HG02973 (cell line): ENCODE results near the gene TSKS.

Source experiments
- ATAC-seq: cut with Tn5 transposase; IDR thresholded peaks from one replicate; pipeline ENCODE4 v1.9.1; 2021; ENCODE audit warnings: moderate library complexity; ENCODE audit not compliant: unreplicated experiment

TSKS gene

DNA sequence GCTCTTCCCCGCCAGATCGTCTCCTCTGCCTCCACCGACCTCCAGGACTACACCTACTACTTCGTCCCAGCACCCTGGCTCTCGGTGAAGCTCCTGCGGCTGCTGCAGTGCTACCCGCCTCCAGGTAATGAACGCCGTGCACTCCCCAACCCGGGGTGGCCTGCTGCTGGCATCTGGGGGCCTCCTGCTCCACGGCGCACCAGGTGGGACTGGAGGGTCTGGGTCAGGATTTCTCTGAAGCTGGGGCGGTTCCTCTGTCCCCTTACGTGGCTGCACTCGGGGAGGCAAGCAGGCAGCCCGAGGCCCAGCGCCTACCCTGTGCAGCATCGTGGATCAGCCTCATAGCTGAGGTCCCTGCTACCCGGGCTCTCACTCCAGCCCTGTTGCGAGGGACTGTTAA is 32.5 kb upstream of the TSKS start:
- no peak for ATAC-seq

DNA sequence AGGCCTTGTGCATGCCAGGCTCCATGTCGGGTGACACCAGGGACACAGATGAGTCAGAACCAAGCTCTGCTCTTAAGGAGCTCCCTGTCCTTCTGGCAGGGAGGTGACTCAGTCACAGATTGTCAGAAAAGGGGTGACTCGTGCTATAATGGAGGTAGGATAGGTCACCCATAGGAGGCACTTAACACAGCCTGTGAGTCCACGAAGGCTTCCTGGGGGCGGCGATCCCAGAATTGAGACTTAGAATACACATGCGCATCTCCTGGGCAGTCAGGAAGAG is 30.4 kb upstream of the TSKS start:
- ATAC-seq = no peak

DNA sequence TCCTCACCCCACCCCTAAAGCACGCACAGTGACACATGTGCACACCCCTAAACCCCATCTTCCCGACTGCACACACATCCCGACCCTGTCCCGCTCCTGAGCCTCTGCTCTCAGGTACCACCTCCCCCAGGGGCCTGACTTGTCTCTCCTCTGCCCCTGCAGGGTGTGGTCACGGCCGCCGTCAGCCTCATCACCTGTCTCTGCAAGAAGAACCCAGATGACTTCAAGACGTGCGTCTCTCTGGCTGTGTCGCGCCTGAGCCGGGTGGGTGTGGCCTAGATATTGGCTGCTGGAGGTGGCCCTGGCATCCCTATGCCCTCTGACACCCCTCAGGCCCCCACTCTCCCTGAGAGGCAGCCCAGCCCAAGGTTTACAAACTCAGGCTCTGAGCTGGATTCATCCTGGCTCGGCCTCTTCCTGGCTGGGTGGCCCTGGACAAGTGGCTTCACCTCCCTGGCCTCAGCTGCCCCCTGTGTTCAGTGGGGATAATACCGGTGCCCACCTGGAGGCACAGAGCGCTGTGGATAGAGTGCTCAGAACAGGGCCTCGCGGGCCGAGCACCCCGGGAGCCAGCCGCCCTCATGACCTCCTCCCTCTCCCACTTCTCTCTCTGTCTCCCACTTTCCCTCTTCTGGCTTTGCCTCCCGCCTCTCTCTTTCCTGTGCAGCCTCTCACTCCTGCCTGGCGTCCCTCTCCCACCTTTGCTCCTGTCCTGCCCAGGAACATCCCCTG is 29.9 kb upstream of the TSKS start:
- ATAC-seq = no peak

DNA sequence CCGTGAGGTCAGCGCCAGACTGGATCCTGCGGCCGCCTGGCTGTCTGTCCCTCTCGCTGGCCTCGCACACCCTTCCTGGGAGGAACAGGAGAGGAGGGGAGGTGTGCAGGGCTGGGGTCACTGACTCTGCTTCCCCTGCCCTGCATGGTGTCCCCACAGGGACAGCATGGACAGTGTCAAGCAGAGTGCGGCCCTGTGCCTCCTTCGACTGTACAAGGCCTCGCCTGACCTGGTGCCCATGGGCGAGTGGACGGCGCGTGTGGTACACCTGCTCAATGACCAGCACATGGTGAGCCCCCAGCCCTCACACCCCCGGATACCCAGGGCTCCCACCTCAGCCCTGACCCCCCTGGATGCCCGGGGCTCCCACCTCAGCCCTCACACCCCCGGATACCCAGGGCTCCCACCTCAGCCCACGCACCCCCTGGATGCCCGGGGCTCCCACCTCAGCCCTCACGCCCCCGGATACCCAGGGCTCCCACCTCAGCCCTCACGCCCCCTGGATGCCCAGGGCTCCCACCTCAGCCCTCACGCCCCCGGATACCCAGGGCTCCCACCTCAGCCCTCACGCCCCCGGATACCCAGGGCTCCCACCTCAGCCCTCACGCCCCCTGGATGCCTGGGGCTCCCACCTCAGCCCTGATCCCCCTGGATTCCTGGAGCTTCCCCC is 28.8 kb upstream of the TSKS start:
- no peak for ATAC-seq

DNA sequence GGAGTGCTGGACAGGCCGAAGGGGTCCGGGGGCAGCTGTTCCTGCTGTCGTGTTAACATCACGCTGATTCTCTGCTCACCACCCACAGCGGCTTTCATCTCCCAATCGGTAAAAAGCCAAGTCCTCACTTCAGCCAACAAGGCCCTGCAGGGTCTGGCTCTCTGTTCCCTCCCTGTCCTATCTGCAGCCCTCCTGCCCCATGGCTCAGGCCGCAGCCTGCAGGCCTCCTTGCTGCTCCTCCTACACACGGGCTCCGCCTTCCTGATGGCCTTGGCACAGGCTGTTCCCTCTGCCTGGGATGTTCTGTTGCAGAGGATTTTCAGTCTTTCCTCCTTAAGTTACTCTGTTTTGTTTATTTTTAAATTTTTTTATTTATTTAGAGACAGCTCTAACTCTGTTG is 27.8 kb upstream of the TSKS start:
- ATAC-seq = no peak

DNA sequence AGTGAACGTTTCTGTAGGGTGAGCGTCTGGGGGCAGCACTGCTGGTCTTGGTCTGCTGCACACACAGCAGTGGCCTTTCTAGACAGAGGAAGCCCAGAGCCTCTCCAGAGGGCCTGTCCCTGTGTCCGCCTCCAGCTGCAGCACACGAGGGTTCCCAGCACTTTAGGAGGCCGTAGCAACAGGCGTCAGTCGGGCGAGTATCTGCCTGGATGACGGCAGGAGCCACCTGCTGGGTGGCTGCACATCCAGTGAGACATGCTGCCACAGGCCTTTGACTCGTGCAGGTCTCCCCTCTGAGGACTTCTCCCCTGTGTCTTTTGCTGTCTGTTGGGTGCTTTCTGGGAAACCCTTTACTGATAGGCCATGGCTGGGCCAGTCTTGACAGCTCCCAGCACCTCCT is 25.8 kb upstream of the TSKS start:
- no peak for ATAC-seq

DNA sequence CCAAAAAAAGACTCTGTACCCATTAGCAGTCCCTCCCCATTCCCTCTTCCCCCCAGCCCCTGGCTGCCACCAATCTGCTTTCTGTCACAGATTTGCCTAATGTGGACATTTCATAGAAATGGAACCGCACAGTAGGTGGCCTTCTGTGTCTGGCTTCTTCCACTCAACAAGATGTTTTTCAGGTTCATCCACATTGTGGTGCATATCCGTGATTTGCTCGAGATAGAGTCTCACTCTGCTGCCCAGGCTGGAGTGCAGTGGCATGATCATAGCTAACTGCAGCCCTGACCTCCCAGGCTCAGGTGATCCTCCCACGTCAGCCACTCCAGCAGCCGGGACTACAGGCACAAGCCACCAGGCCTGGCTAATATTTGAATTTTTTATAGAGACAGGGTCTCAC is 24.6 kb upstream of the TSKS start:
- no peak for ATAC-seq

DNA sequence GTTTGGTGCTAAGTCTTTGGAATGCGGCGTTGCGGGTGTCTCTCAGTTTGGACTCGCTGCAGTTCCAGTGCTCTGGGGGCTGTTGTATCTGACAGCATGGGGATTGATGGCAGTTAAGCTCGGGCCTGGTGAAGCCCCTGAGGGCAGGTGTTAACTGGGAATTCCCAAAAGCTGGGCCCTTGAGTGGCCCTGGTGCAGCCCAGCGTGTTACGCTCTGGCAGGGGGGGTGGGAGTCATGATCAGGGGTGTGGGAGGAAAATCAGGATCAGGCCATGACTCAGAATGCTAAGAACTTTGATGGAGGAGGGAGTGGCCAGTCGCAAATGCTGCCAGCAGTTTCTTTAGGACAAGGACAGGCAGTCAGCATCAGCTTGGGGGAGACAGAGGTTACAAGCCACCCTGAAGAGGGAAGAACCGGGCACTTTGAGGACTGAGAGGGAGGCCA is 23.3 kb upstream of the TSKS start:
- no peak for ATAC-seq

DNA sequence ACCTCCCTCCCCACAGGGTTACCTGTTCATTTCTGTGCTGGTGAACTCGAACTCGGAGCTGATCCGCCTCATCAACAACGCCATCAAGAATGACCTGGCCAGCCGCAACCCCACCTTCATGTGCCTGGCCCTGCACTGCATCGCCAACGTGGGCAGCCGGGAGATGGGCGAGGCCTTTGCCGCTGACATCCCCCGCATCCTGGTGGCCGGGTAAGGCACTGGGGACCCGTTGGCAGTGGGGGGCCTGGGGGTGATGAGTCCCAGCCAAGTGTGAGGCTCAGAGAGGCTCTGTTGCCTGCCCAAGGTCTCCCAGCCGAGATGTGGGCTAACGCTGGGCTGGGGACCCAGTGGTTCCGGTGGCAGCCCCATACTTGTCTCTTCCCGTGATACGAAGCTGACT is 19.4 kb upstream of the TSKS start:
- no peak for ATAC-seq

DNA sequence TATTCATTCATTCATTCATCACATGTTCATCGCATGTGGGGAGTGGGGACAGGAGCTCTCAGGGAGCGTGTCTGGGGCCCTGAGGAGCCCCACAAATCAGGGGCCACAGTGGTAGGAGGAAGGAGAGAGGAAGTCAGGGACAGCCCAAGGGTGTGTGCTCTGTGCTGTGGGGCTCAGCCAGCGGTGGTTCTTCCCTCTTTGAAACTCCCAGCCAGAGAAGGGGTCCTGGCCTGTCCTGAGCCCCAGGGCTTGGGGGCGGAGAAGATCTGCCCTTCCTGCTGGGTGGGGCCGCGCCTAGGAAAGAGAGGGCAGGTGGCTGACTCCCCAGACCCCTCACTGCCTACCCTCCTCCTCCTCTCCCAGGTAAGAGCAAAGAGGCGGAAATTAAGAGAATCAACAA is 18.3 kb upstream of the TSKS start:
- no peak for ATAC-seq

DNA sequence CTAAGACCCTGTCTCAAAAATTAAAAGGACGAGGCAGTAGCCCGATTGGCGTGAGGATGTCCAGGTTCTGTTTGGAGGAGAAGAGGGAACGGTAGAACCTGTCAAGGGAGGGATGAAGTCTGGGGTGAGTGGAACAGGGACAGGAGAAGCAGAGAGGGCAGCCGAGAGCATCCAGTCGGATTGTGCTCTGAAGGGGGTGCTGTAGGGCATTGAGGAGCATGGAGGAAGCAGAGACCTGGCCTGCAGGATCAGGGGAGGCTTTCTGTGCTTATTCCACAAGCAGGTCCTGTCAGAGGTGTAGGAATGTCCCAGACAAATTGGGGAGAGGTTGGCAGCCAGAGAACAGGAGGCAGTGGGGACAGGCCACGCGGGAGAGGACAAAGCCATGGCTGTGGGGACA is 17.8 kb upstream of the TSKS start:
- ATAC-seq = no peak

DNA sequence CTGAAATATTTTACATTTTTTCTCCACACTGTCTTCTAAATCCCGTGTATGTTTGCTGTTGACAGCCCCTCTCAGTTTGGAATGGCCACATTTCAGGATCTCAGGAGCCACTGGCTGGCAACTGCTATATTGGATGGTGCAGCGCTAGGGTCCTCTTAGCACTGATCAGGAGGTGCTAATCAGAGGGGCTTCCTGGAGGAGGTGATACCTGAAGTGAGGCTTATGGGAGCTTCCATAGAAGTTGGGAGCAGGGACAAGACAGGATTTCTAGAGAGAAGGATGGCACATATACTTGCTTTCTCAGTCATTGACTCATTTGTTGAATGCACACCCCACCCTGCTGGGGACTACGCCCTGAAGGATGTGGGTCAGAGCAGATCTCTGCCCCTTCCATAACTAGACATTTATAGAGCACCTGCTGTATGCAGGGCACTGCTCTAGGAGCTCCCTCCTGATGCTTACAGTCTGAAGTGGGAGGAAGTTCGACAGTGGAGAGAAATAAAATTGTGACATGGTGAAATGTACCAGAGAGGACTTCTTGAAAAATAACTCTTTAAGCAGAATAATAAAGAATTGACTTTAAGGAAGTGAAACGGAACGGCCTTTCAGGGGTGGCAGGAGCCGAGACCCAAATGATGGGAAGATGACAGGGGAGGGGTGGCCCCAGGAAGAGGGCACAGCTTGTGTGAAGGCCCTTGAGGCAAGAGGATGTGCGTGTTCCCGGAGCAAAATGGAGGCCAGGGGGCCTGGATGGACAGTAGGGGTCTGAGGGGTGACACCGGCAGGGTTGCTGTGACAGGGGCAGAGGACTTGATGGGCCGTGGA is 16.8 kb upstream of the TSKS start:
- ATAC-seq = no peak

DNA sequence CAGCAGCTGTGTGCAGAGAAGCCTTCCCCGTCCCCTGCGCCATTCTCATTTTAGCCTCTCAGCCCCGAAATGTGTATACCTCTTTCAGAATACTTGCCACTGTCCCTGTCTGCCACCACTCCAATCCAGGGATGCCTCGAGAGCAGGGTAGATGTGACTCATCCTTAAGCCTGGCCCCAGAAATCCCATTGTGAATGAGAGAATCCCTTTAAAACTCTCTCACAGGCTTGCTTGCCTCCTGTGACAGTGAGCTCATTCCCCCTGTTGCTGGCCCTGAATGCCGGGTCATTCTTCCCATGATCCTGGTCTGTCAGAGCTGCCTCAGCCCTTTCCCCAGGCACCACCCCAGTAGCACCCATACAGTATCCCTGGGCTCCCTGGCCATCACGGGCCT is 13.3 kb upstream of the TSKS start:
- ATAC-seq = no peak

DNA sequence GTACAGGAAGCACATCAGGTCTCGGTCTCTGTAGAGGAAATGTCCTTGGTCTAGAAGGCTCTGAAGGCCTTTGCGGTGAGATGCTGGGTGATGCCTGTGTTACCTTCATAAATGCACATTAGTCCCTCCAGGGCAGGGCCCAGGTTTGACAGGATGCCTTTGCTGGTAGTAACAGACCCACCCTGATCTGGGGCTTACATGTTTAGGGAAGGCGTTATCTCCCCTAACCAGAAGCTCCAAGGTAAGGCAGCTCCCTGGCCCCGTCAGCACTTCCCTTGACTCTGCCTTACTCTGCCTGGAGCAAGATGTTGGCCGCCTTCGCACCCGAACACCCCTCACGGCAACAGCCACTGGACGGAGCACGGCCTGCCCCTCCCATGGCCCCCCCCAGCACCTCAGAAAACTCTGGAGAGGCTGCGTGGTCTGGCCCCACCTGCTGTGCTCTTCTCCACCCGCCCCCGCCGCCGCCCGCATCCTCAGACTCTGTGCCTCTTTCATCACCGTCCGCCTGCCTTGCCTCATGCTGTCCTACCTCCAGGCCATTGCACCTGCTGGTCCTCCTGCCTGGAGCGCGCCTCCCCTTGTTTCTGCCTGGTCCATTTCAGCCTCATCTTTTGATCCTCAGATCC is 12.8 kb upstream of the TSKS start:
- ATAC-seq = no peak

DNA sequence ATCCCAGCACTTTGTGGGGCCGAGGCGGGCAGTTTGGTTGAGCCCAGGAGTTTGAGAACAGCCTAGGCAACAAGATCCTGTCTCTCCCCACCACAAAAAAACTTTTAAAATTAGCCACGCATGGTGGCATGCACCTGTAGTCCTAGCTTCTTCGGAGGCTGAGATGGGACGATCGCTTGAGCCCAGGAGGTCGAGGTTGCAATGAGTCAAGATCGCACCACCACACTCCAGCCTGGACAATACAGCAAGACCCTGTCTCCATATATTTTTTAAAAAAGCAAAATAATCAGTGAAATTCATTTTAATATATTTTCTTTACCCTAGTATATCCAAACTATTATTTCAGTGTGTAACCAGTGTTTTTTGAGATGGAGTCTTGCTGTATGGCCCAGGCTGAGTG is 11.9 kb upstream of the TSKS start:
- no peak for ATAC-seq

DNA sequence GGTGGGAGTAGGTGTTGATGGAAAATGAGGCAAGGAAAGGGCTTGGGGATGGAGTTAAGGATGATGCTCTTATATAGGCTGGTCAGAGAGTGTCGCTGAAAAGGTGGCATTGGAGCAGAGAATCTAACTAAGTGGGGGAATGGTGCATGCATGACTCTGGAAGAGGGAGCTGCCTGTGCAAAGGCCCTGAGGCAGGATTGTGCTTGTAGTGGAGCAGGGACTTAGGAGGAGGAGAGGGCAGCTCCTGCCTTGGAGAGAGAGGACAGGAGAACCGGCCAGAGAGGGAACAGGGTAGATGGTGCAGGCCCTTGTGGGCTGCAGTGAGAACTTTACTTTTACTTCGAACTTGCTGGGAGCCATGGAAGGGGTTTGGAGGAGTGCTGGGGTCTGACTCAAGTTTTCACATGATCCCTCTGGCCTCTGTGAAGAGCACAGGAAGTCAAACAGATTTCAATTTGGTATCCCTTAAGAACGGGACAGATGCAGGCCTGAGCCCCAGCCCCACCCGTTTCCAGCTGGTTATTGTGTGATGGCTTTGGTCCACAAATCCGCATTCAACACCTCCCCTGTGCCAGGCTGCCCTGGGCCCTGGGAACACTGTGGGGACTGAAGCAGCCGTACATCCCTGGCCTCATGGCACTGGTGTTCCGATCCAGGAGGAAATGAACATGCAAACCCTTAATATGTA is 10.7 kb upstream of the TSKS start:
- no peak for ATAC-seq

DNA sequence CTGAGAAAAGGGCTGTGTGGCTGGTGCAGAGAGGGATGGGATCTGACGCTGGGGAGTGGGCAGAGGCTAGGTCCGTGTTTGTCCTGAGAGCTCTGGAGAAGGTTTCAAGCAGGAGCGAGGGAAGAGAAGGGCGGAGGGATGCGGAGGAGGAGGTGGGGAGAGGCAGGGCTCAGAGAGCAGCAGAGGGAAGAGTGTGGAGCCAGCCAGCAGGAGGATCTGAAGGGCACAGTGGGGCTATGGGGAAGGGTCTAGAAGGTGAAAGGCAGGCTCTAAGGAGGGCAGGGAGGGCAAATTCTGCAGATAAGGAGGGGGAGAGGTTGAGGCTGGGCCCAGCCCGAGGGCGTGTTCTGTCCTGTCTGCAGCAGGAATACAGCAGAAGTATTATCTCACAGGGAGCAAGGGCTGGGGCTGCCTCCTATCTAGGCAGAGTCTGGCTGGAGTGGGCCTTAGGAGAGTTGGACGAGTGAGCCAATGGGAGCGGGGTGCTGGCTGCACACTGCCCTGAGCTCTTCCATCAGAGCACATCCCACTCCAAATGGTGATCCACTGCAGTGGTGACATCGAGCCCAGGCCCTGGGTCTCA is 9.8 kb upstream of the TSKS start:
- no peak for ATAC-seq

DNA sequence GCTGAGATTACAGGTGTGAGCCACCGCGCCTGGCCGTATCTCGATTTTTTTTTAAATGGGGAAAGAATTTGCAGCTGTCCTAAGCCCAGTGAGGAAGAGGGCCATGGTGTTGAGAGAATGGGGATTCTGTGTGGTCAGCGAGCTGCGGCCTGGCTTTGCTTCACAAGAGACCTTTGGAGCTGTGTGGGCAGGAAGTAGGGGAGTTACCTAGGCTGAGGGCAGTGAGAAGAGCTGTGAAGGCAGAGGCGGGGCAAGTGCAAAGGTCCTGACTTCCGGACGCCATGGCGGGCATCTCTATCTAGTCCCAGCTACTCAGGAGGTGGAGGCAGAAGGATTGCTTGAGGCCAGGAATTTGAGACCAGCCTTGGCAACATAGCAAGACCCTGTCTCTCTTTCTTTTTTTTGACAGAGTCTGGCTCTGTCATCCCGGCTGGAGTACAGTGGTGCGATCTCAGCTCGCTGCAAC is 8.6 kb upstream of the TSKS start:
- no peak for ATAC-seq

DNA sequence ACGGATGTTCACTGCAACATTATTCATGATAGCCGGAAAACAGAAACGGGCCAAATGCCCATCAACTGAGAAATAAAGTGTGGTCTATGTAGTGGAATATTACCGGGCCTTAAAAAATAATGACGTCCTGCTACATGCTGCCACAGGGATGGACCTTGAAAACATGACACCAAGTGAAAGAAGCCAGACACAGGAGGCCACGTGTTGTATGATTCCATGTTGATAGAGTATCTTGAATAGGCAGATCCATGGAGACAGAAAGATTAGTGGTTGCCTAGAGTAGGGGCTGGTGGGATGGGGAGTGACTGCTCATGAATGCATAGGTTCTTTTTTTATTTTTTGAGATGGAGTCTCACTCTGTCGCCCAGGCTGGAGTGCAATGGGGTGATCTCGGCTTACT is 7.4 kb upstream of the TSKS start:
- ATAC-seq = no peak

DNA sequence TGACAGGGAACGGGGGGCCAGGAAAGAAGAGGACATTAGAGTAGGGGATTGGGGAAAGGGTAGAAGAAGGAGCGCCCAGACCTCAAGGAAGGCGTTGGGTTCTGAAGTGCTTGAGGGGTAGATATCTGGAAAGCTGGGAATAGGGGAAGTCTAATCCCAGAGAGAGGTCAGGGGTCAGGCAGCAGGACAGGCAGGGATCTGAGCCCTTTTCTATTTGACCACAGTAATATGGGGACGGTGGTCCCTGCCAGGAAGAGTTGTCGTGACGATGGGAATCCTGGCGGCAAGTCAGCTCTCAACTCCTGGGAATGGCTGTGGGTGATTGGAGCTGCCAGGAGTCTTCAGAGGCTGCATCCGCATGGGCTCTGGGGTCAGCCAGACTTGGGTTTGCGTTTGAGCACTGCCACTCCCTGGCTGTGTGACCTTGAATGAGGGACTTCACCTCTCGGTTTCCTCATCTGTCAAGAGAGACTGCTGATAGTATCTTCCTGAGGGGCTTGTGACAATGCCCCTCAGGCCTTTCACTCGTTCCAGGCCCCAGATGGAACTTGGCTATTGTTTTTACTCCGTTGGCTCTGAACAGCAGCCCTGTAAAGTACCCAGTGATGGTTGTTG is 5.0 kb upstream of the TSKS start:
- no peak for ATAC-seq
